ENCODE data around the gene GAK. TPM values are rescaled to one million over a fixed set of nuclear protein-coding genes. Genes with fewer than 3 reads are reported as not detected.

Gene GAK
- total RNA-seq, 2 donors from 2014 or later: 104 to 121 TPM

GRCh38 chr4:909821-910220, 22.3 kb downstream of the GAK start:
- TF ChIP-seq CTCF (conservative IDR thresholded peaks at IDR 0.05): no peak
- Histone ChIP-seq H3K27me3 (ENCODE audit: control insufficient read depth, insufficient read depth, low read length, poor library complexity, severe bottlenecking) (no peaks in the 10 kb centered on the region), H3K36me3 (ENCODE audit: control insufficient read depth, insufficient read depth, low read length) (peaks cover 13% of the 10 kb centered on the region), H3K27ac (ENCODE audit: low read depth, low read length) (no peak overlapping the region), H3K4me1 (ENCODE audit: control insufficient read depth, insufficient read depth, low read length) (no peaks in the 10 kb centered on the region), H3K4me3 (ENCODE audit: low read length) (no peak overlapping the region), H3K9me3 (ENCODE audit: control insufficient read depth, low read length) (no peaks in the 10 kb centered on the region), H3K9ac (ENCODE audit: extremely low read depth, low read length, poor library complexity, severe bottlenecking) (no peak overlapping the region)
- WGBS, 2 experiments (ENCODE audit: insufficient coverage in 1 of 2, insufficient read length in 1 of 2): 95% methylated on average over 3 to 12 of the region's 12 CpGs
- H3K36me3 Mint-ChIP-seq (ENCODE audit: low read depth): peaks cover 39% of the 10 kb centered on the region
- H3K4me1 Mint-ChIP-seq: no peaks in the 10 kb centered on the region
- H3K4me3 Mint-ChIP-seq: no peak overlapping the region
- no peaks in the 10 kb centered on the region for H3K27me3 Mint-ChIP-seq (ENCODE audit: insufficient read depth)
- no peak for DNase-seq
- peaks cover 9% of the 10 kb centered on the region for H3K9me3 Mint-ChIP-seq
- no peak overlapping the region for H3K27ac Mint-ChIP-seq

GRCh38 chr4:909131-909571, 23.0 kb downstream of the GAK start:
- no peak for TF ChIP-seq CTCF (conservative IDR thresholded peaks at IDR 0.05)
- H3K36me3 ChIP-seq (ENCODE audit: control insufficient read depth, insufficient read depth, low read length): peaks cover 13% of the 10 kb centered on the region
- Mint-ChIP-seq H3K27me3 (ENCODE audit: insufficient read depth) (no peaks in the 10 kb centered on the region), H3K36me3 (ENCODE audit: low read depth) (peaks cover 43% of the 10 kb centered on the region), H3K27ac (no peak overlapping the region), H3K9me3 (peaks cover 9% of the 10 kb centered on the region), H3K4me3 (no peak overlapping the region), H3K4me1 (no peaks in the 10 kb centered on the region)
- 95 to 97% methylated on average over 20 to 26 of the region's 26 CpGs for WGBS, 2 experiments (ENCODE audit: insufficient coverage in 1 of 2, insufficient read length in 1 of 2)
- H3K4me3 ChIP-seq (ENCODE audit: low read length): no peak overlapping the region
- no peak overlapping the region for H3K27ac ChIP-seq (ENCODE audit: low read depth, low read length)
- no peak for DNase-seq
- no peaks in the 10 kb centered on the region for H3K4me1 ChIP-seq (ENCODE audit: control insufficient read depth, insufficient read depth, low read length)
- no peaks in the 10 kb centered on the region for H3K9me3 ChIP-seq (ENCODE audit: control insufficient read depth, low read length)
- no peak overlapping the region for H3K9ac ChIP-seq (ENCODE audit: extremely low read depth, low read length, poor library complexity, severe bottlenecking)
- H3K27me3 ChIP-seq (ENCODE audit: control insufficient read depth, insufficient read depth, low read length, poor library complexity, severe bottlenecking): no peaks in the 10 kb centered on the region

GRCh38 chr4:907691-908425, 24.3 kb downstream of the GAK start:
- H3K36me3 Mint-ChIP-seq (ENCODE audit: low read depth): peaks cover 45% of the 10 kb centered on the region
- no peaks in the 10 kb centered on the region for H3K4me1 ChIP-seq (ENCODE audit: control insufficient read depth, insufficient read depth, low read length)
- H3K9me3 Mint-ChIP-seq: peaks cover 9% of the 10 kb centered on the region
- WGBS, 2 experiments (ENCODE audit: insufficient coverage in 1 of 2, insufficient read length in 1 of 2): 87 to 90% methylated on average over 29 to 35 of the region's 35 CpGs
- no peak overlapping the region for H3K4me3 ChIP-seq (ENCODE audit: low read length)
- peak overlapping the region; percentile 16 for H3K27ac Mint-ChIP-seq
- H3K27me3 Mint-ChIP-seq (ENCODE audit: insufficient read depth): no peaks in the 10 kb centered on the region
- H3K4me3 Mint-ChIP-seq: no peak overlapping the region
- H3K36me3 ChIP-seq (ENCODE audit: control insufficient read depth, insufficient read depth, low read length): peaks cover 9% of the 10 kb centered on the region
- no peaks in the 10 kb centered on the region for H3K9me3 ChIP-seq (ENCODE audit: control insufficient read depth, low read length)
- TF ChIP-seq CTCF (conservative IDR thresholded peaks at IDR 0.05): no peak
- no peaks in the 10 kb centered on the region for H3K27me3 ChIP-seq (ENCODE audit: control insufficient read depth, insufficient read depth, low read length, poor library complexity, severe bottlenecking)
- H3K4me1 Mint-ChIP-seq: peaks cover 2% of the 10 kb centered on the region
- no peak overlapping the region for H3K27ac ChIP-seq (ENCODE audit: low read depth, low read length)
- H3K9ac ChIP-seq (ENCODE audit: extremely low read depth, low read length, poor library complexity, severe bottlenecking): no peak overlapping the region
- no peak for DNase-seq
